Neural cell (in vitro differentiated cells): ENCODE data around the gene TIGD4. TPM values are rescaled to one million over a fixed set of nuclear protein-coding genes. Genes with fewer than 3 reads are reported as not detected.

Source experiments
- H2AFZ ChIP-seq: fragments of 200-600, 300-800 bp; sonication (generic), shearing (Covaris generic); 2 replicates; pipeline ENCODE4 v1.6.0; 2014; ENCODE audit warnings: low read depth, mild to moderate bottlenecking, antibody characterized with exemption, low read length, moderate library complexity
- H3F3A ChIP-seq: fragments of 200-600 bp; shearing (Covaris generic); 2 replicates; pipeline ENCODE4 v1.6.1; 2016; ENCODE audit warnings: mild to moderate bottlenecking, moderate library complexity, mixed read lengths, antibody characterized with exemption, low read length; ENCODE audit not compliant: insufficient read depth, poor library complexity, severe bottlenecking
- H3K27ac ChIP-seq: fragments of 200-600, 300-800 bp; sonication (generic), shearing (Covaris generic); 2 replicates; pipeline ENCODE4 v1.5.1; 2014; ENCODE audit warnings: mild to moderate bottlenecking, low read length, moderate library complexity
- H3K27me3 ChIP-seq: fragments of 300-800, 200-600 bp; sonication (generic), shearing (Covaris generic); 2 replicates; pipeline ENCODE4 v1.6.0; 2014; ENCODE audit warnings: mild to moderate bottlenecking, low read depth, low read length, moderate library complexity; ENCODE audit not compliant: insufficient read depth
- H3K36me3 ChIP-seq: fragments of 300-800, 200-600 bp; sonication (generic), shearing (Covaris generic); 2 replicates; pipeline ENCODE4 v1.5.1; 2014; ENCODE audit warnings: mild to moderate bottlenecking, antibody characterized with exemption, low read length, moderate library complexity; ENCODE audit not compliant: insufficient read depth
- H3K4me2 ChIP-seq: fragments of 300-800, 200-600 bp; sonication (generic), shearing (Covaris generic); 2 replicates; pipeline ENCODE4 v1.6.0; 2014; ENCODE audit warnings: mild to moderate bottlenecking, low read length
- H3K4me3 ChIP-seq: fragments of 300-800, 200-600 bp; sonication (generic), shearing (Covaris generic); 2 replicates; pipeline ENCODE4 v1.5.1; 2014; ENCODE audit warnings: mild to moderate bottlenecking, low read length, moderate library complexity
- H3K79me2 ChIP-seq: fragments of 200-600 bp; shearing (Covaris generic); replicated peaks from 2 replicates; pipeline ENCODE4 v1.6.0; 2014; ENCODE audit warnings: mild to moderate bottlenecking, low read length, moderate library complexity; ENCODE audit not compliant: insufficient read depth
- H3K9ac ChIP-seq: fragments of 300-800, 200-600 bp; sonication (generic), shearing (Covaris generic); 2 replicates; pipeline ENCODE4 v1.6.1; 2016; ENCODE audit warnings: mild to moderate bottlenecking, low read length, mixed read lengths
- H3K9me2 ChIP-seq: fragments of 200-600 bp; shearing (Covaris generic); 2 replicates; pipeline ENCODE4 v1.6.1; 2016; ENCODE audit warnings: mild to moderate bottlenecking, low read length, mixed read lengths; ENCODE audit not compliant: insufficient read depth
- H3K9me3 ChIP-seq: fragments of 200-600, 300-800 bp; sonication (generic), shearing (Covaris generic); 2 replicates; pipeline ENCODE4 v1.6.1; 2016; ENCODE audit warnings: mild to moderate bottlenecking, mixed run types, low read length, moderate library complexity, mixed read lengths
- H4K20me1 ChIP-seq: fragments of 200-600 bp; shearing (Covaris generic); 2 replicates; pipeline ENCODE4 v1.6.1; 2016; ENCODE audit warnings: mild to moderate bottlenecking, mixed run types; ENCODE audit not compliant: insufficient read depth
- CTCF ChIP-seq: fragments of 450-650 bp; IDR thresholded peaks from 2 replicates; pipeline ENCODE4 v1.5.1; 2014; ENCODE audit warnings: antibody characterized with exemption, mild to moderate bottlenecking, moderate library complexity; ENCODE audit not compliant: poor library complexity, severe bottlenecking
- EP300 ChIP-seq: fragments of 450-650 bp; conservative IDR thresholded peaks from 2 replicates; pipeline ENCODE4 v1.6.1; 2014; ENCODE audit warnings: antibody characterized with exemption, mild to moderate bottlenecking, moderate library complexity; ENCODE audit not compliant: poor library complexity, severe bottlenecking
- EZH2 ChIP-seq: fragments of 200-600, 300-800 bp; shearing (Covaris generic), sonication (generic); IDR thresholded peaks from 2 replicates; pipeline ENCODE4 v1.6.1; 2014; ENCODE audit warnings: antibody characterized with exemption, low read length, borderline replicate concordance, mild to moderate bottlenecking; ENCODE audit not compliant: insufficient read depth, poor library complexity, severe bottlenecking
- MXI1 ChIP-seq: fragments of 450-650 bp; conservative IDR thresholded peaks from 2 replicates; pipeline ENCODE4 v1.6.1; 2014; ENCODE audit warnings: antibody characterized with exemption, mild to moderate bottlenecking; ENCODE audit not compliant: poor library complexity, severe bottlenecking
- POLR2AphosphoS5 ChIP-seq: IDR thresholded peaks from 2 replicates; pipeline ENCODE4 v1.6.1; 2012
- RAD21 ChIP-seq: fragments of 450-650 bp; conservative IDR thresholded peaks from 2 replicates; pipeline ENCODE4 v1.6.1; 2014; ENCODE audit warnings: antibody characterized with exemption, mild to moderate bottlenecking, moderate library complexity
- REST ChIP-seq: IDR thresholded peaks from 2 replicates; pipeline ENCODE4 v1.6.1; 2012; ENCODE audit warnings: borderline replicate concordance
- SMC3 ChIP-seq: fragments of 450-650 bp; conservative IDR thresholded peaks from 2 replicates; pipeline ENCODE4 v1.6.1; 2014; ENCODE audit warnings: antibody characterized with exemption, mild to moderate bottlenecking, moderate library complexity; ENCODE audit not compliant: poor library complexity
- TAF1 ChIP-seq: IDR thresholded peaks from 2 replicates; pipeline ENCODE4 v1.6.1; 2012; ENCODE audit warnings: low read depth
- polyA plus RNA-seq: library from polyadenylated mRNA; depleted of rRNA; stranded (reverse); fragments of >200 nt; gene quantifications from 2 replicates; pipeline ENCODE4 v1.2.3, GENCODE V29; 2014

TIGD4 gene
- polyA plus RNA-seq, 1 donor from 2014 or later, result 3.3 TPM

GRCh38 chr4:152822323-152822722 lies 42.8 kb upstream of the TIGD4 start:
- Histone ChIP-seq H3K27ac (no peak overlapping the region), H3K9ac (no peak overlapping the region), H3K27me3 (no peaks in the 10 kb centered on the region), H3K9me3 (no peaks in the 10 kb centered on the region), H3K4me2 (no peak overlapping the region), H3K4me3 (no peak overlapping the region), H4K20me1 (no peaks in the 10 kb centered on the region), H2AFZ (no peak overlapping the region), H3K79me2 (no peaks in the 10 kb centered on the region), H3K36me3 (no peaks in the 10 kb centered on the region), H3K9me2 (no peaks in the 10 kb centered on the region), H3F3A (no peaks in the 10 kb centered on the region)
- TF ChIP-seq EZH2 (no peak), CTCF (no peak), REST (no peak), SMC3 (no peak), EP300 (no peak), MXI1 (no peak), POLR2AphosphoS5 (no peak)

GRCh38 chr4:152820073-152820472 lies 40.5 kb upstream of the TIGD4 start:
- Histone ChIP-seq H3K9me3 (no peaks in the 10 kb centered on the region), H3K4me3 (no peak overlapping the region), H3K27ac (no peak overlapping the region), H4K20me1 (no peaks in the 10 kb centered on the region), H3K9me2 (no peaks in the 10 kb centered on the region), H3K27me3 (no peaks in the 10 kb centered on the region), H3K9ac (no peak overlapping the region), H3K79me2 (no peaks in the 10 kb centered on the region), H3K36me3 (no peaks in the 10 kb centered on the region), H2AFZ (no peak overlapping the region), H3F3A (no peaks in the 10 kb centered on the region), H3K4me2 (no peak overlapping the region)
- TF ChIP-seq CTCF (no peak), RAD21 (no peak), TAF1 (no peak), REST (no peak), EP300 (no peak)
